Stimulated activated naive CD4-positive, alpha-beta T cell (primary cell): ENCODE data around the gene PPID.
A peak's percentile ranks its signal among the peaks of the same experiment; 100 is the strongest.
"Not testable (repeated sequence)": the region's sequence is repeated elsewhere in the genome, so short reads cannot be mapped to it uniquely, and the experiment has no call there.

ENCODE experiments used
- DNase-seq, 6 experiments: peaks; one replicate each; lab custom pipeline; 2025; lab: John Stamatoyannopoulos, UW

Gene PPID

GRCh38 chr4:158722917-158723793 is at the start of gene PPID:
Gene PPID, minus strand, starts transcription at chr4:158723396. Its CDS starts 108 bp downstream, at chr4:158723288.
- DNase-seq, result peak; percentile 54 to 77 (median 74)

GRCh38 chr4:158771776-158772175 is 48.6 kb upstream of the PPID start:
- no peak for DNase-seq

- no peak for DNase-seq
Observed at GRCh38 chr4:158770671-158771070, 47.5 kb upstream of the PPID start.

- peak; percentile 19 to 69 (median 39) for DNase-seq
Observed at GRCh38 chr4:158769175-158769921, 46.2 kb upstream of the PPID start.

- peak; percentile 55 to 77 (median 66) for DNase-seq
Observed at GRCh38 chr4:158768555-158769174, 45.5 kb upstream of the PPID start, which contains the start of gene FNIP2. Gene FNIP2, plus strand, starts transcription at chr4:158769026. Its CDS starts 187 bp downstream, at chr4:158769213.

GRCh38 chr4:158767451-158767850 is 44.3 kb upstream of the PPID start:
- no peak for DNase-seq

- no peak for DNase-seq
Observed at GRCh38 chr4:158766434-158767044, 43.3 kb upstream of the PPID start.

GRCh38 chr4:158763462-158763861 is 40.3 kb upstream of the PPID start:
- no peak for DNase-seq

- DNase-seq, result no peak
Observed at GRCh38 chr4:158762553-158762952, 39.4 kb upstream of the PPID start.

- no peak for DNase-seq
Observed at GRCh38 chr4:158760866-158761265, 37.7 kb upstream of the PPID start.

GRCh38 chr4:158759539-158759938 is 36.3 kb upstream of the PPID start:
- not testable (repeated sequence) for DNase-seq

- no peak for DNase-seq
Observed at GRCh38 chr4:158758703-158759102, 35.5 kb upstream of the PPID start.

- no peak for DNase-seq
Observed at GRCh38 chr4:158758142-158758541, 34.9 kb upstream of the PPID start.

GRCh38 chr4:158756588-158756987 is 33.4 kb upstream of the PPID start:
- no peak for DNase-seq

- not testable (repeated sequence) for DNase-seq
Observed at GRCh38 chr4:158755819-158756218, 32.6 kb upstream of the PPID start.

- no peak for DNase-seq
Observed at GRCh38 chr4:158754385-158755180, 31.4 kb upstream of the PPID start.

GRCh38 chr4:158750379-158750778 is 27.2 kb upstream of the PPID start:
- no peak for DNase-seq

GRCh38 chr4:158746537-158746936 is 23.3 kb upstream of the PPID start:
- DNase-seq, result not testable (repeated sequence)

- DNase-seq, result no peak
Observed at GRCh38 chr4:158741326-158742021, 18.3 kb upstream of the PPID start.

- no peak for DNase-seq
Observed at GRCh38 chr4:158739600-158739999, 16.4 kb upstream of the PPID start.

GRCh38 chr4:158738866-158739265 is 15.7 kb upstream of the PPID start:
- DNase-seq, result no peak
